ENCODE results near the gene NOTO.

NOTO gene

GRCh38 chr2:73258913-73259215, 56.5 kb downstream of the NOTO start:
- DNase-seq: no peak

- no peak for DNase-seq
Observed at GRCh38 chr2:73259276-73259675, 56.9 kb downstream of the NOTO start.

GRCh38 chr2:73259704-73260337, 57.4 kb downstream of the NOTO start:
- DNase-seq: no peak

GRCh38 chr2:73260338-73260984, 58.1 kb downstream of the NOTO start:
- DNase-seq: no peak
